ENCODE measurements around the gene SVOPL. TPM values are rescaled to one million over a fixed set of nuclear protein-coding genes. Genes with fewer than 3 reads are reported as not detected.

SVOPL gene
- total RNA-seq, 1 donor from 2014 or later = not detected

DNA sequence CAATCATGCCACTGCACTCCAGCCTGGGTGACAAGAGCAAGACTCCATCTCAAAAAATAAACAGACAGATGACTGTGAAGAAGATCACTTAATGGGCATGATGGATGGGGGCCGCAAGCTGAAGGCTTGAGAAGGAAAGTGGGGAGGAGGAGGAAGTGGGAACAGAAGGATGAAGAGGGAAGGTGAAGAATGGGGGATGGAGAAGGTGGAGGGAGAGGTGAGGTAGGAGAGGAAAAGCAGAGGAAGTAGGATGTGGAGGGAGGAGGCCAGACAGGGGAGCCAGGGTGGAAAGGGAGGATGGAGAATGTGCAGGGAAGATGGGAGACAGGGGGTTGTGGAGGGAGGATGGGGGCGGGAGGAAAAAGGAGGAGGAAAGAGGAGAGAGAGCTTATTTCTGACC, 68.8 kb downstream of the SVOPL start:
- no peak overlapping the region for H3K4me3 ChIP-seq
- no peaks in the 10 kb centered on the region for H3K9me3 ChIP-seq
- DNase-seq (ENCODE audit: extremely low spot score in 2 of 2) = no peak
- H3K36me3 ChIP-seq = no peaks in the 10 kb centered on the region
- no peak overlapping the region for H3K27ac ChIP-seq
- intact Hi-C loops (cut with DNase I) = no loop called here
- H3K27me3 ChIP-seq = no peaks in the 10 kb centered on the region
- TF ChIP-seq POLR2AphosphoS5 (IDR thresholded peaks at IDR 0.05; ENCODE audit: insufficient read depth in 1 of 2, low read depth in 1 of 2) = no peak
- TF ChIP-seq, protein P1, sequence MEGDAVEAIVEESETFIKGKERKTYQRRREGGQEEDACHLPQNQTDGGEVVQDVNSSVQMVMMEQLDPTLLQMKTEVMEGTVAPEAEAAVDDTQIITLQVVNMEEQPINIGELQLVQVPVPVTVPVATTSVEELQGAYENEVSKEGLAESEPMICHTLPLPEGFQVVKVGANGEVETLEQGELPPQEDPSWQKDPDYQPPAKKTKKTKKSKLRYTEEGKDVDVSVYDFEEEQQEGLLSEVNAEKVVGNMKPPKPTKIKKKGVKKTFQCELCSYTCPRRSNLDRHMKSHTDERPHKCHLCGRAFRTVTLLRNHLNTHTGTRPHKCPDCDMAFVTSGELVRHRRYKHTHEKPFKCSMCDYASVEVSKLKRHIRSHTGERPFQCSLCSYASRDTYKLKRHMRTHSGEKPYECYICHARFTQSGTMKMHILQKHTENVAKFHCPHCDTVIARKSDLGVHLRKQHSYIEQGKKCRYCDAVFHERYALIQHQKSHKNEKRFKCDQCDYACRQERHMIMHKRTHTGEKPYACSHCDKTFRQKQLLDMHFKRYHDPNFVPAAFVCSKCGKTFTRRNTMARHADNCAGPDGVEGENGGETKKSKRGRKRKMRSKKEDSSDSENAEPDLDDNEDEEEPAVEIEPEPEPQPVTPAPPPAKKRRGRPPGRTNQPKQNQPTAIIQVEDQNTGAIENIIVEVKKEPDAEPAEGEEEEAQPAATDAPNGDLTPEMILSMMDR (IDR thresholded peaks at IDR 0.05) = no peak
- no peak for TF ChIP-seq POLR2A (IDR thresholded peaks at IDR 0.05)
- no peaks in the 10 kb centered on the region for H3K4me1 ChIP-seq

DNA sequence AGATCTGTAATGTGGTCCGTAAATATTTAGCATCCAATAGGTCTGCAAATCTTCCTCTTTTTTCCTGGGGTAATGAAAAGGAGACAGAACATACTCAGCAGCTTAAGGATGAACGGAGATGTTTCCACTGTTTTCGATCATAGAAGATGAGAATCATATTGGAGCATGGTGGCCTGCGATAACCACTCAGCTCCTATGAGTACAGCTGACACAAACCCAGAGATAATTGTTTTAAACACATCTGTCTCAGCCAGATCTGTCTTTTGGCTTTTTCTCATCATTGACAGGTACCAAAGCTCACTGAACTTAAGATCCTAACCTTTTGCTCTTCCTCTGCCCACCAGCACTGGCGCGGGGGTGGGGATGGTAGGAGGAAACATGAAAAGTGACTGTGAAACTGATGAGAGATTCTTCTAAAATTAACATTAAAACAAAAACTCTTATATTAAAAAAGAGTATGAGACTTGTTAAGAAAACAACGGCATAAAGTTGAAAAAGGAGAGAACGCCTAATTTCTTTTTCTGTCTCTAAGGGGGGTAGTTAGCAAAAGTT, 71.0 kb downstream of the SVOPL start:
- Histone ChIP-seq H3K9me3 (no peaks in the 10 kb centered on the region), H3K27me3 (no peaks in the 10 kb centered on the region), H3K27ac (no peak overlapping the region), H3K4me3 (no peak overlapping the region), H3K4me1 (no peaks in the 10 kb centered on the region), H3K36me3 (no peaks in the 10 kb centered on the region)
- TF ChIP-seq, protein P1 (IDR thresholded peaks at IDR 0.05) = no peak
- TF ChIP-seq POLR2A (IDR thresholded peaks at IDR 0.05) = no peak
- TF ChIP-seq POLR2AphosphoS5 (IDR thresholded peaks at IDR 0.05; ENCODE audit: insufficient read depth in 1 of 2, low read depth in 1 of 2) = no peak
- no peak for DNase-seq (ENCODE audit: extremely low spot score in 2 of 2)
- intact Hi-C loops (cut with DNase I) = no loop called here

DNA sequence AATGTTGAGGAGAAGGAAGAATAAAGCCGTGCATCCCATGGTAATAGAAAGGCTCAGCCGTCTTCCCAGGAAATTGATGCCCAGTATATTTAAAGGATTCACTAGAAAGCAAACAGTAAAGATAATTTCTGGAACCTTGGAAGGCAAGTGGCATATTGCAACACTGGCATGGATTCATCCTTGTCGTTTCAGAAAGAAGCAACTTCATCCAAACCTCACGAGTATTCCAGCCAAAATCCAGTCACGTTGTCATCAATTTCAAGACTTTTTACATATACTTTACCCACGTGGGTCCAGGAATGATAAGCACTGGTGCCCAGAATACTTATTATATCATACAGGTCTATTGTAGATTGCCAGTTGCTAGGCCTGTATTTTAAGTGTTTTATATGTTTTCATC, 73.8 kb downstream of the SVOPL start:
- no peak for TF ChIP-seq POLR2A (IDR thresholded peaks at IDR 0.05)
- TF ChIP-seq POLR2AphosphoS5 (IDR thresholded peaks at IDR 0.05; ENCODE audit: insufficient read depth in 1 of 2, low read depth in 1 of 2) = no peak
- TF ChIP-seq, protein P1 (IDR thresholded peaks at IDR 0.05) = no peak
- no peak for DNase-seq (ENCODE audit: extremely low spot score in 2 of 2)
- intact Hi-C loops (cut with DNase I) = no loop called here
- H3K27me3 ChIP-seq = no peaks in the 10 kb centered on the region
- H3K9me3 ChIP-seq = no peaks in the 10 kb centered on the region
- no peak overlapping the region for H3K4me3 ChIP-seq
- no peaks in the 10 kb centered on the region for H3K36me3 ChIP-seq
- H3K4me1 ChIP-seq = no peaks in the 10 kb centered on the region
- H3K27ac ChIP-seq = no peak overlapping the region

DNA sequence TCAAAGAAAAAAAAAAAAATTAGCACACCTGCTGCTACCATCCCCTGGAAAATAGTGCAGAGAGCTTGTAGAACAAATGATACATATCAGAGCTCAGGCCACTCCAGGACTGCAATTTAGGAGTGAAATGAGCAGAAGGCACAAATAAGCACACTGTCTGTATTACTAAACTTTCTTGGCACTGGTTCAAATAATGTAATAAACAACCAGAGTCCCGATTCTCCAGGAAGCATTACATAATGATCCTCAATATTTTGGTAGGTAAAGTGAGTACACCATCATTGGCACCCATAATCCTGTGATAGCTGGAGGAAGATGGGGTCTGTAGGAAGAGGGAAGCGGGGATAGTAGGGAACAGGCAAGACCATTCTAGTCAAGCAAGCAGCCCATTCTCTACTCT, 74.3 kb downstream of the SVOPL start:
- Histone ChIP-seq H3K27ac (no peak overlapping the region), H3K9me3 (no peaks in the 10 kb centered on the region), H3K4me1 (no peaks in the 10 kb centered on the region), H3K36me3 (no peaks in the 10 kb centered on the region), H3K27me3 (no peaks in the 10 kb centered on the region), H3K4me3 (no peak overlapping the region)
- TF ChIP-seq POLR2A (IDR thresholded peaks at IDR 0.05) (no peak), POLR2AphosphoS5 (IDR thresholded peaks at IDR 0.05; ENCODE audit: insufficient read depth in 1 of 2, low read depth in 1 of 2) (no peak)
- TF ChIP-seq, protein P1 (IDR thresholded peaks at IDR 0.05) = no peak
- no peak for DNase-seq (ENCODE audit: extremely low spot score in 2 of 2)
- intact Hi-C loops (cut with DNase I) = no loop called here

DNA sequence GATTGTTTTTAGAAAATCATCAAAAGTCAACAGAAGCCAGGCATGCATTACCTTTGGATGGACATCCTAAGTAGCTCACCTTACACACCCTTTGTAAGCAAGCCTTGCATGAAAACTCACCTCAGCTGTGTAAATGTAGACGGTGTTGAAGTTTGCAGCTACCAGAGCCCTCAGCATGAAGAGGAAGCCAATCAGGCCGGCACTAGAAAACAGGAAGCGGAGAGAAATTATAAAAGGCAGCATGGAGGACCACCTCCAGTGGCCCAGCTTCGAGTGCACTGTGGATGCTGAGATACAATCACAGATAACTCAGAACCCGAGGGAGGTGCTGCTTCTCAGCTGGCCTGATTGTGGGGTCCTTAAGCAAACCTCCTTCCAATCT, 75.3 kb downstream of the SVOPL start:
- Histone ChIP-seq H3K27me3 (no peaks in the 10 kb centered on the region), H3K4me3 (no peak overlapping the region), H3K9me3 (no peaks in the 10 kb centered on the region), H3K4me1 (no peaks in the 10 kb centered on the region), H3K27ac (no peak overlapping the region), H3K36me3 (no peaks in the 10 kb centered on the region)
- TF ChIP-seq POLR2A (IDR thresholded peaks at IDR 0.05) = no peak
- TF ChIP-seq, protein P1 (IDR thresholded peaks at IDR 0.05) = no peak
- no peak for TF ChIP-seq POLR2AphosphoS5 (IDR thresholded peaks at IDR 0.05; ENCODE audit: insufficient read depth in 1 of 2, low read depth in 1 of 2)
- intact Hi-C loops (cut with DNase I) = no loop called here
- no peak for DNase-seq (ENCODE audit: extremely low spot score in 2 of 2)
